ENCODE data around the gene PAK3.

PAK3 gene

GRCh38 chrX:111133389-111133788, 37.4 kb downstream of the PAK3 start:
- DNase-seq (ENCODE audit: low read depth) = no peak

GRCh38 chrX:111145878-111146277, 49.9 kb downstream of the PAK3 start:
- no peak for DNase-seq (ENCODE audit: low read depth)

- DNase-seq (ENCODE audit: low read depth) = no peak
Observed at GRCh38 chrX:111151764-111152163, 55.8 kb downstream of the PAK3 start.

GRCh38 chrX:111159232-111159631, 63.2 kb downstream of the PAK3 start:
- DNase-seq (ENCODE audit: low read depth) = no peak

- no peak for DNase-seq (ENCODE audit: low read depth)
Observed at GRCh38 chrX:111164728-111165127, 68.7 kb downstream of the PAK3 start.

- no peak for DNase-seq (ENCODE audit: low read depth)
Observed at GRCh38 chrX:111165902-111166301, 69.9 kb downstream of the PAK3 start.

- DNase-seq (ENCODE audit: low read depth) = no peak
Observed at GRCh38 chrX:111167334-111167733, 71.3 kb downstream of the PAK3 start.

- no peak for DNase-seq (ENCODE audit: low read depth)
Observed at GRCh38 chrX:111168314-111168713, 72.3 kb downstream of the PAK3 start.

- no peak for DNase-seq (ENCODE audit: low read depth)
Observed at GRCh38 chrX:111169141-111169540, 73.2 kb downstream of the PAK3 start.

- no peak for DNase-seq (ENCODE audit: low read depth)
Observed at GRCh38 chrX:111170017-111170416, 74.0 kb downstream of the PAK3 start.

- no peak for DNase-seq (ENCODE audit: low read depth)
Observed at GRCh38 chrX:111180750-111181240, 84.8 kb downstream of the PAK3 start.

- no peak for DNase-seq (ENCODE audit: low read depth)
Observed at GRCh38 chrX:111181951-111182350, 86.0 kb downstream of the PAK3 start.

GRCh38 chrX:111182997-111183396, 87.0 kb downstream of the PAK3 start:
- DNase-seq (ENCODE audit: low read depth) = no peak

GRCh38 chrX:111191598-111191997, 95.6 kb downstream of the PAK3 start:
- DNase-seq (ENCODE audit: low read depth) = no peak

GRCh38 chrX:111199505-111199904, 103.5 kb downstream of the PAK3 start:
- no peak for DNase-seq (ENCODE audit: low read depth)

GRCh38 chrX:111200327-111200726, 104.3 kb downstream of the PAK3 start:
- no peak for DNase-seq (ENCODE audit: low read depth)

GRCh38 chrX:111207851-111208250, 111.9 kb downstream of the PAK3 start:
- no peak for DNase-seq (ENCODE audit: low read depth)

- no peak for DNase-seq (ENCODE audit: low read depth)
Observed at GRCh38 chrX:111216293-111216801, 120.4 kb downstream of the PAK3 start.

- DNase-seq (ENCODE audit: low read depth) = no peak
Observed at GRCh38 chrX:111244235-111244750, 148.3 kb downstream of the PAK3 start.

- DNase-seq (ENCODE audit: low read depth) = no peak
Observed at GRCh38 chrX:111254896-111255693, 159.1 kb downstream of the PAK3 start.

- no peak for DNase-seq (ENCODE audit: low read depth)
Observed at GRCh38 chrX:111257733-111258132, 161.7 kb downstream of the PAK3 start.

- DNase-seq (ENCODE audit: low read depth) = no peak
Observed at GRCh38 chrX:111259559-111259958, 163.6 kb downstream of the PAK3 start.

GRCh38 chrX:111260451-111260850, 164.5 kb downstream of the PAK3 start:
- DNase-seq (ENCODE audit: low read depth) = no peak

- DNase-seq (ENCODE audit: low read depth) = no peak
Observed at GRCh38 chrX:111262086-111262485, 166.1 kb downstream of the PAK3 start.
